ENCODE measurements around the gene DLG4.

DNA sequence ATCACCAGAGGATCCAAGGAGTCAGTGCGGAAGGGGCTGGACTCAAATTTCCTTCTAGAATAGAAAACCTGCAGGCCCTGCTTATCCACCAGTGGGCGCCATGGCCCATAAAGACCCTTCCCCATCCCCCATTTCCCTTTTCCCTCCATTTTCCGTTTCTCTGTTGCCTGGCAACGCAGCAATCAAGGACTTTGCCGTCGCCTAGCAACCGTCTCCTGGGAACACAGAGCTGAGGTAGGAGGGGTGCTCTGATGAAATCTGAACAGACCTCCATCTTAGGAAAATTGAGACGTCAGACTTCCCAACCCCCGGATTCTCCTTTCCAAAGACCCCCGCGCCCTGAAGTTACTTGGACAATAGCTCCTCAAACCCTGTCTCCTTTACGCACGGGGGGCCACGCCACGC is 5.7 kb downstream of the DLG4 start:
- TF ChIP-seq, protein P1, sequence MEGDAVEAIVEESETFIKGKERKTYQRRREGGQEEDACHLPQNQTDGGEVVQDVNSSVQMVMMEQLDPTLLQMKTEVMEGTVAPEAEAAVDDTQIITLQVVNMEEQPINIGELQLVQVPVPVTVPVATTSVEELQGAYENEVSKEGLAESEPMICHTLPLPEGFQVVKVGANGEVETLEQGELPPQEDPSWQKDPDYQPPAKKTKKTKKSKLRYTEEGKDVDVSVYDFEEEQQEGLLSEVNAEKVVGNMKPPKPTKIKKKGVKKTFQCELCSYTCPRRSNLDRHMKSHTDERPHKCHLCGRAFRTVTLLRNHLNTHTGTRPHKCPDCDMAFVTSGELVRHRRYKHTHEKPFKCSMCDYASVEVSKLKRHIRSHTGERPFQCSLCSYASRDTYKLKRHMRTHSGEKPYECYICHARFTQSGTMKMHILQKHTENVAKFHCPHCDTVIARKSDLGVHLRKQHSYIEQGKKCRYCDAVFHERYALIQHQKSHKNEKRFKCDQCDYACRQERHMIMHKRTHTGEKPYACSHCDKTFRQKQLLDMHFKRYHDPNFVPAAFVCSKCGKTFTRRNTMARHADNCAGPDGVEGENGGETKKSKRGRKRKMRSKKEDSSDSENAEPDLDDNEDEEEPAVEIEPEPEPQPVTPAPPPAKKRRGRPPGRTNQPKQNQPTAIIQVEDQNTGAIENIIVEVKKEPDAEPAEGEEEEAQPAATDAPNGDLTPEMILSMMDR (IDR thresholded peaks at IDR 0.05; ENCODE audit: borderline replicate concordance, extremely low read depth, low read length, poor library complexity, severe bottlenecking), result peak; percentile 90
- no peak for TF ChIP-seq EZH2 (IDR thresholded peaks at IDR 0.05; ENCODE audit: borderline replicate concordance, low read depth, low read length, severe bottlenecking)
